Lung microvascular endothelial cell (primary cell): ENCODE results near the gene STIM1. TPM values are rescaled to one million over a fixed set of nuclear protein-coding genes. Genes with fewer than 3 reads are reported as not detected.

ENCODE experiments used
- DNase-seq, 2 donors: peaks; one replicate each; pipeline versions ENCODE4 v3.0.0 to v3.0.0-alpha.2; 2010; ENCODE audit warnings: low read depth in 2 of 2
- total RNA-seq: library from RNA; depleted of rRNA; stranded (reverse); fragments of >200 nt; gene quantifications from 2 replicates; pipeline ENCODE4 v1.2.1, GENCODE V29; 2014

The STIM1 gene
- total RNA-seq, 1 donor from 2014 or later, result 32.7 TPM

DNA sequence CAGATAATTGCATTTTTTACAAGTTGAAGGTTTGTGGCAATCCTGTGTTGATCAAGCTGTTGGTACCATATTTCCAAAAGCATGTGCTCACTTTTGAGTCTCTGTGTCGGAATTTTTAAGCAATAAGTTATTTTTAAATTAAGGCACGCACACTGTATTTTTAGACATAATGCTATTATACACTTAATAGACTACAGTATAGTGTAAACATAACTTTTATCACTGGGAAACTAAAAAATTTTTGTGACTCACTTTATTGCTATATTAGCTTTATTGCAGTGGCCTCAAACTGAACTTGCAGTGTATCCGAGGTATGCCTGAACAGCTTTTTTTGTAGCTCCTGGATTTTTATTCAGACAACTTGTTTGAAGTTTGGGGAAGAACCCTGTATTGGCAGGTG is 207.9 kb downstream of the STIM1 start:
- DNase-seq, result no peak

DNA sequence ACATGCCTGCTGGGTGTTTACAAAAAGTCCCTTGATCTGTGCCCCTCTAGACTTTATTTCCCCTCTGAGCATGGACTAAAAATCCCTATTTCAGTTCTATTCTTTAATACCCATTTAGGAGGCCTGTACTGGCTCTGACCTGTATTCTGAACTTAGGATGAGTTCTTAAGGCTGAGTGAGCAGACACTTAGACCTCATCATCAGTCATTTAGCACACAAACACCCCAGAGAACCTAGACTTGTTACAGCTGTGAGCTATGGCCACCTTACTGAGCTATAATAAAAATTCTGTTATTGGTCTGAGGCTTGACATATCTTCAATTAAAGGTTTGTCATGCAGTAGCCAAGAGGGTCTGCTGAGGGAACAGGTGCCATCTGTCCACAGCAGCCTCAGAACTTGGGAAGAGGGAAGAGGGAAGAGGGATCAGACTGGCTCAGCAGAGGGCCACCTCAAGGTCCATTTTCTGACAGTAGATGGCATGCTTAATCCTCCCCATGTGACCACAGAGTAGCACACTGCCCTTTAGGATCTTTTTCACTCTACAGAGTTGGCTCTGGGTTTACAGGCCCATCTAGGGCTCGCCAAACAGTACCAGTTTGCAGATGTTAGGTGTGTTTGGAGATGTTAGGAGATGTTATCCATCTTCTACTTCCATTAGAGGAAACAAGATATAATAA is 209.0 kb downstream of the STIM1 start:
- no peak for DNase-seq

DNA sequence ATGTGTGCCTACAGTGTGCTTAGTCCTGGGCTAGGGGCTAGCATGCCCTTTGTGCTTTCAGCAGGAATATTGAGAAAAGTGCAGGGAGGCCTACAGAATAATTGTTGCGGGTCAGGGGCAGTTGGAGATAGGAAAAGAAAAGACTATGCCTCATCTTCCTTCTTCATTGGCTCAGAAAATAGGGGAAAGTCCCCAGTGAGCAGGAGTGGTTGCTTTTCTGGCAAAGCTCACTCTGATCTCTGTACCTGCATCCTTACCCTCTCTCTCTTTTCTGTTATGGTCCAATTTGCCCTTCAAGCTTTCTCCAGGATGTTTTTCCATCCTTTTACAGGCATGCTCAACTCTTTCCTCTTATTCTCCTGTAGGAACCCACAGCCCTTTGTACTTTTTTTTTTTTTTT is 209.6 kb downstream of the STIM1 start:
- no peak for DNase-seq

DNA sequence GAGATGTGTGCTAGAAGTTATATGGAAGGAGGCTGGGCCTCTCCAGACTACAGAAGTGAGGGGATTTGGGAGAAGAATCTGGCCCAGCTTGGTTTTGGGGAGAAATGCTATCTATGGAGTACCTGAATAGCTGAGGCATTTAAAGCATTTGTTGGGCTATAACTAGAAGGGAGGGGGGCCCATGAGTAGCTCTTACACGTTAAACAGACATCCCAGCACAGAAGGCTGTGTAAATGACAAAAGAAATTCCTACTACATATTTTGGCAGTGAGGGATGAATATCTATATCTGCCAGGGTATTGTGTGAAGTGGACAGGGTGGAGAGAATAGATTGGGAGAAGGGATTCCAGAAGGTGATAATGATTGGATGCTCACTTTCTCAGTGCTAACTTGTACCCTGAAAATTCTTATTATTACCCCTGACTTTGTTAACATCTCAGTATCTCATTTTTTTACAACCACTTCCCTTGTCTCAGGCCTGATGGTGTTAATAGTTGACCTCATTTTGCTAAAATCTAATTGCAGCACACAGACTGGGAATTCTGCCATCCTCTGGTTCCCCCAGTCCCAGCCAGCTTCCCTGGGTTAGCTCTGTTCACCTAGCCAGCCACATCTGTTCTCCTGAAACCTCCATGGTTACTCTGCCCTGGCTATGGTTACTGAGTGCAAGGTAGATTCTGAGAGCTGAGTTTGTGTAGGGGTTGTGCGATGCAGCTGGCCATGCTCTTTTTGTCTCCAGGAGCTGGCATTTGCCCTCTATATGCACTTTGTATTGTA is 210.3 kb downstream of the STIM1 start:
- peak in 1 of 2 donors; percentile 30 for DNase-seq

DNA sequence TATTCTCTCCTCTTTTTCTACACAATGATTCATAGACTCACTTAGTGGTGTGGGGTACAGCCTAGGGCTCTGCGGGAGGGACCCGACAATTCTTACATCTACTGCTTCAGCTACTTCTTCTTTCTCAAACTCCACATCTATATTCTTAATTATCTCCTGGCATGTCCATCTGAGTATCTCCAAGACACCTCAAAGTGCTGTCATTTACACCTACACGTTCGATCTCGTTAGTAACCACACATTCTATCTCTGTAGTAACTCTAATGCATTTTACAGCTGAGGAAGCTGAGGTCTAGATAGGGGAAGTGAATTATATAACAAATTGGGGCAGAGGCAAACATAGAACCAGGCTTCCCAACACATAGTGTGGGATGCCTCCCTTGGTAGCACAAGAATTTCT is 211.4 kb downstream of the STIM1 start:
- DNase-seq, result no peak

DNA sequence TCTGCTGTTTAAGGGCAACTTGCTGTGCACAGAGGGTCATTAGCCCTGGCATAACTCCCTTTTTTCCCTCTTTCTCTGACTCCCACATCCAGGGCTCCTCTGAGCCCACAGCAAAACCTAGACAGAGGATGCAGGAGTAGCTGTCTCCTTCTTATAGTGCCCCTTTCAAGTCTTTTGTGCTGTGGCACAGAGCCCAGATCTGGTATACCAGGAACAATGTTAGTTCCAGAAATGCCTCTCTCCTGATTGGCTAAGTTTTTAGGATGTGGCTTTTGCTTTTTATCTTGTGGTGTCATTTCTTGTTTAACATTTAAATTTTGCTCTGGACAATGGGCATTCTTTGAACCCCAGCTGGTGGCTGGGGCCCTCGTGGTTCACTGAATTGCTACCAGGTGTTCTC is 213.5 kb downstream of the STIM1 start:
- no peak for DNase-seq

DNA sequence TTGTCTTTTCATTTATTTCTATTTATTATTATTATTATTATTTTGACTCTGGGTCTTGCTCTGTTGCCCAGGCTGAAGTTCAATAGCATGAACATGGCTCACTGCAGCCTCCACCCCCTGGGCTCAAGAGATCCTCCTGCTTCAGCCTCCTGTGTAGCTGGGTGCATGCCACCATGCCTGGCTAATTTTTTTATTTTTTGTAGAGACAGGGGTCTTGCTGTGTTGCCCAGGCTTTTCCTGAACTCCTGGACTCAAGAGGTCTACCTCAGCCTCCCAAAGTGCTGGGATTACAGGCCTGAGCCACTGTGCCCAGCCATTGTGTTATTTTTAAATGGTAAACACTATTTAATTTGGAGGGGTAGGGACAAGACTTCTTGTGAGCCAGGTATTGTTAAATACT is 215.9 kb downstream of the STIM1 start:
- DNase-seq, result no peak

DNA sequence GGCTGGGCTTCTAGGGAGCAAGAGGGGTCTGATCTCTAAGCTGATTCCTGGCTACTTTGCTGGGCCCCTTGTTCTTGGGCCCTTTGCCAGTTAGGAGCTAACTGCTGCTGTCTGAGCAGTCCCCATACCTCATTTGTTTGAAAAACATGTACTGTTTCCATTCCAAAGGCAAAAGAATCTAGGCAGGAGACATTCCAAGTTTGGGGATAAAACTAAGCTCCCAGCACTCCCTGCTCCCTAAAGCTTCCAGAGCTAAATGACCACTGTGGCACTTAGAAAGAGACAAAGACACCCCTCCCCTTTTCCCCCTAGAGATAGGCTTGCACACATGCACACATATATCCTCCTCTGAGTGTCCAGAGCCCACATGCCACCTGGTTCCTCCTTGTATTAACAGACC is 216.4 kb downstream of the STIM1 start:
- DNase-seq, result no peak

DNA sequence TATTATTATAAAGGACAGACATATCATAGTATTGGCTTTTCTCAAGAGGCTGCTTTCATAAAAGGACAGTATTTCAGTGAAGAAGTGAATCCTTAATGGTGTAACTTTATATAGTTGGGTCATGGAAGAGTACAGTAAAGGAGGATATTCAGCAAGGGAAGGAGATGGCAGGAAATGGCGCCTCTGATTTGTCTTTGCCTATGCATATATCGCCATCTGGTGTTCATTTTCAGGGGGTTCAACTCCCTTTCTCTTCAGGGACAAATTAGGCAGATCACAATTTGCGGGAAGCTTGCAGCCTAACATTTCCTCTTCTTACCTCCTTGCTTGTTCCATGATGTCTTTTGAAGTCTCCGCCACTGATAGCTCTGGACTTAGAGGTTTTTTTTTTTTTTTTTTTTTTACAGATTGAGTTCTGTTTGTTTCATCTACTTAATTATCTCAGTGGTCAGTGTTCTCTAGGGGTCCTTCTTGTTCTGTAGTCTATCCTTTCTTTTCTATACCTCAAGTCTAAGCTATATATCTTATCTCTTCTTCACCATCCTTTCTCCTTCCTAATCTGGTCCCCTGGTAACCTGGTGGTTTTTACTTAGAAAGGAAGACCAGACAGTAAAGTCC is 217.3 kb downstream of the STIM1 start:
- peak; percentile 79 to 85 for DNase-seq

DNA sequence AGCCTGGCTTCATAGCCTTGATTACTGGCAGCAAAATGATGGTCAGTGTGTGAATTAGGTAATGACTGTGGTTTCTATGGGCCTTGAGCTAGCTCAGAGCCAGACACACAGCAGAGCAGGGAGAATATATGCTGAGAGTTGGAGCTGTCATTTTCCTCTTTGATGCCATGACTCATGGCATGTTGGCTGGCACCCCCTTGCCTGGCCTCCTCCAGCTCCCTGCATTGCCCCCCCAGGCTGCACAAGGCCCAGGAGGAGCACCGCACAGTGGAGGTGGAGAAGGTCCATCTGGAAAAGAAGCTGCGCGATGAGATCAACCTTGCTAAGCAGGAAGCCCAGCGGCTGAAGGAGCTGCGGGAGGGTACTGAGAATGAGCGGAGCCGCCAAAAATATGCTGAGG is 218.8 kb downstream of the STIM1 start:
- DNase-seq, result no peak

DNA sequence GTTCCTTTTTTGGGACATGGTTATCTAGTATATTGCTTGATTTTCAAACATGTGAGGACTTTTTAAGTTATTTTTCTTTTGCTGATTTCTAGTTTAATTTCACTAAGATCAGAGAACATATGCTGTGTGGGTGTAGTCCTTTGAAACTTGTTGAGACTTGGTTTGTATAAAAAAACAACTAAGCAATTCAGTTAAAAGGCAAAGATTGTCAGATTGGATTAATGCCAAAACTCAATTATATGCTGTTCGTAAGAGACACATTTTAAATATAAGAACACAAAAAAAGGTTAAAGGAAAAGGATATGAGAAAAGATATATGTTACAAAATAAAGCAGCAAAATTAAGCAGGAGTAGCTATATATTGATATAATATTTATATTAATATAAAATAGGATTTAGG is 221.3 kb downstream of the STIM1 start:
- no peak for DNase-seq

DNA sequence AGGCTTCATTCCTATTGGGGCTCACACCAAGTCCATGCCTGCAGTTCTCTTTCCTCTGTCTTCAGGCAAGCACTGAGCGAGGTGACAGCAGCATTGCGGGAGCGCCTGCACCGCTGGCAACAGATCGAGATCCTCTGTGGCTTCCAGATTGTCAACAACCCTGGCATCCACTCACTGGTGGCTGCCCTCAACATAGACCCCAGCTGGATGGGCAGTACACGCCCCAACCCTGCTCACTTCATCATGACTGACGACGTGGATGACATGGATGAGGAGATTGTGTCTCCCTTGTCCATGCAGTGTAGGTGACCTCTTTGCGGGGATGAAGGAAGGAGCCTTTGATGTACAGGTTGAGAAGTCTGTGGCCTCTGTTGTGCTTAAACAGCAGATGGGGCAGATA is 227.7 kb downstream of the STIM1 start:
- no peak for DNase-seq

DNA sequence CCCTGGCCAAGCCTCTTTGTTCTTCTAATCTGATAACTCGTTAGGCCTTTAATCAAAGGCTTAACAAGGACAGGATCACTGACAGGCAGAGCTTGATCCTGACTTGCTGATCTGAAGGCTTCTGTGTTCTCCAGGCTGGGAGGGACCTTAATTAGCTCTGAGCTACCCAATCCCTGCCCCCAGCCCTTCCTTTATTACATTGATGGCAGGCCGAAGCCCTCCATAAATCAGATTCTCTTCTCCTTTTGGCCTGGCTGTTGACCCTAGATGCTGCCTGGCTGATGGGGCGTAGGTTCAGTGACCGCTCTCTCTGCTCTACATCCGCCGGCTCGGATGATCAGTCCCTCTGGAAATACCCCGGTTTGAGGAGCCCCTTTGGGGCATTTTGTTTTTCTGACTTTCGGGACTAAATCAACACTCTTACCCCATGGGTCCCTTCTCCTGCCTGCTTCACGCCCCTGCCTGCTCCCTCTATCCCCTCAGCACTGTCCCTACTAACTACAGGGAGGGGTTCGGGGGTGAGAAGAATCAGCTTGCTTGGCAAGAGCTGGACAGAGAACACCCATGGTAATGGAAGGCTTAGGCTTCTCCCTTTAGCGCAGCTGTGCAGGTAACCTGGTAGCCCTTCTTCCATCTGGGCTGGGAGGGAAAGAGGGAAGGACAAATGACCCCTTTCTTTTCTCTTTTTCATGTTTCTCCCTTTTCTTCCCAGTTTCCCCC is 229.1 kb downstream of the STIM1 start:
- DNase-seq, result no peak

DNA sequence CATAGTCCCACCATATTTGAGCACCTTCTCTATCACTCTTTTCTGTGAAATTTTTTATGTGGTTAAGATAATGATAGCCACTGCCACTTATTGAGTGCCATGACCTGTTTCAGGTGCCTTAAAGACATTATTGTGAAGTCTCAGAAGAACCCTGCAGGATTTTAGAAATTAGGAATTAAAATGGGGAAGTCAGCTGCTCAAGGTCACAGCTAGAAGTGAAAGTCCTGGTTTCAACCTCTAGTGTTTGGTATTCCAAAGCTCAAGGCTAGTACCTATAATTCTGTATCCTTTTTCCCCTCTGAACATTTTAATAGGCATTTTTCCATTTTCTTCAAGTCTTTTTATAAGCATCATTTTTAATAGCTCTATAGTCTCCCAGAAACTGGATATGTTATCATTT is 230.1 kb downstream of the STIM1 start:
- no peak for DNase-seq

DNA sequence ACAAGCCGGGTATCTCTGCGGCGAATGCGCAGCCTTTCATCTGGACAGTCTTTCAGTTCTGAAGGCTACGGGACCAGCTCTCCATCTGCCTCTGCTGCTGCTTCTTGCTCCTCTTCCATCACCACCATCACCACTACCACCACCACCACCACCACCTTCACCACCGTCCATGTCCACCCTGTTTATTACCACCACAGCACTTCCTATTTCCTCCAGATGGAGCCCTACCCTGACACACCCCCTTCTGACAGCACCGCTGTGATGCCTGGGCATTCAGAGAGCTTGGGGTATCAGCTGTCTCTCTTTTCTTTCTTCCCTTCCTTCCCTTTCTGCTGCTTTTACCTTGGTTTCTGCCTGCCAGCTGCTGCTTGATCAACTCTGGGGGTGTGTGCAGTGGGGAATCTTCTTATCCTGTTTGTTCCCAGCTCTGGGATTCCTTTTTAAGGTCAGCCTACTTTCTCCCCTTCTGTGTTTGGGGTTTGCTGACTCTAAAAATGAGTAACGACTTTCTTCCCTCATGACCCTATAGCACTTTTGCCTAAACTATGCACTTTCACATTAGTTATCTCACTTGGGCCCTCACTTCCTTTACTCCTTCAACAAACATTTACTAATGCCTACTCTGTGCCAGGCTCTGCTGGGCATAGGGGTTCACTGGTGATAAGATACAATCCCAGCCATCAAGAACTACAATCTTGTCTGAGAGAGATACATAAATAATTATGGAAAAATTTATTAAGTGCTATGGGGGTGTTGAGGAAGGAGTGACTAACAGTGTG is 231.3 kb downstream of the STIM1 start:
- no peak for DNase-seq

DNA sequence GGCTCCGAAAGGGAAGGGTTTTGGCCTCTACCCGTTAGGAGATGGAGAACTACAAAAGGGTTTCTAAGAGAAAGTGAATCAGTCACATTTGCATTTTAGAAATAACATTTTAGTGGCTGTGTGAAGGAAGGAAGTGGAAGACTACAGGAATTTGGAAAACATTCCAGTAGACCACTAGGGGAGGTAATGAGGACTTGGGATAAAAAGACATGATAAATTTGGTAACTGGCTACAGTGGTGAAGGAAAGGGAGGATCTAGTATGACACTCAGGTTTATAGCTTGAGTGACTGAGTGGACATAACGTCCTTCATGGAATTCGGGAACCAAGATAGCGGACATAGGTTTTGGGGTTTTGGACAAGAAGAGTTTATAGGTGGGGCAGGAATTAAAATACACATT is 232.1 kb downstream of the STIM1 start:
- DNase-seq, result peak; percentile 11 to 46

DNA sequence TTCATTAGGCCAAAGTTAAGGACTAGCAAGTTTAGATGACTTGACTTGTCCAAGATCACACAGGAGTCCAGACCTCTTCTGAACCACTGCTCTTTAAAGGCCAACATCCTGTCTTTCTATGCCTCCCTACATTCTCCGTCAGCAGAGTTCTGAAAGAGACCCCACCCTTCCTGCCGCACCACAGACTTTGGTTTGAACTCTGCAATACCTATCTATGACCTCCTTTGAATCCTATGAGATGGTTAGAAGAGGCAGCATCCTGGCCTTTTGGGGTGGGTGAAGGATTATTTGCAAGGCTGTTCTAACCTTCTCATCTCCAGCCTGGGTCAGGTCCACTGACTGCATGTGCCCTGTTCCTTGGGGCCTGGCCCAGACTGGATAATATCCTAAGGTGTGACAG is 234.8 kb downstream of the STIM1 start:
- no peak for DNase-seq

DNA sequence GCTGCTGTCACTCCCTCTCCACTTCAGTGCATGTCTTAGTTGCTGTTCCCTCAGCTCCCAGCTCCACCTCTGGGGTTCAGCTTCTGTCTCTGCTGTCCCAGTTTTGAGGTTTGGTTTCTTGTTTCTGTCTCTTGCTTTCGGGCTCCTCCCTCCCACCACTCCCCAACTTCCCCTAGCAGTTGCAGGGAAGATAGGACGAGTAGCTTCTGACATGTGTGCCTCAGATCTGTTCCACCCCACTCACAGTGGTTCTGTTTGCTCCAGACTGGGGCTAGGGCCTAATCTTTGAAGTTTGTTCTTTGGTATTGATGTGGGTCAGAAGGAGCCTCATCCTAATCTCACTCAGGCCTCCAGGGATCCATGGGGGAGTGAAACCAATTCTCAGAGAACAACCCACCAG is 236.6 kb downstream of the STIM1 start:
- no peak for DNase-seq

DNA sequence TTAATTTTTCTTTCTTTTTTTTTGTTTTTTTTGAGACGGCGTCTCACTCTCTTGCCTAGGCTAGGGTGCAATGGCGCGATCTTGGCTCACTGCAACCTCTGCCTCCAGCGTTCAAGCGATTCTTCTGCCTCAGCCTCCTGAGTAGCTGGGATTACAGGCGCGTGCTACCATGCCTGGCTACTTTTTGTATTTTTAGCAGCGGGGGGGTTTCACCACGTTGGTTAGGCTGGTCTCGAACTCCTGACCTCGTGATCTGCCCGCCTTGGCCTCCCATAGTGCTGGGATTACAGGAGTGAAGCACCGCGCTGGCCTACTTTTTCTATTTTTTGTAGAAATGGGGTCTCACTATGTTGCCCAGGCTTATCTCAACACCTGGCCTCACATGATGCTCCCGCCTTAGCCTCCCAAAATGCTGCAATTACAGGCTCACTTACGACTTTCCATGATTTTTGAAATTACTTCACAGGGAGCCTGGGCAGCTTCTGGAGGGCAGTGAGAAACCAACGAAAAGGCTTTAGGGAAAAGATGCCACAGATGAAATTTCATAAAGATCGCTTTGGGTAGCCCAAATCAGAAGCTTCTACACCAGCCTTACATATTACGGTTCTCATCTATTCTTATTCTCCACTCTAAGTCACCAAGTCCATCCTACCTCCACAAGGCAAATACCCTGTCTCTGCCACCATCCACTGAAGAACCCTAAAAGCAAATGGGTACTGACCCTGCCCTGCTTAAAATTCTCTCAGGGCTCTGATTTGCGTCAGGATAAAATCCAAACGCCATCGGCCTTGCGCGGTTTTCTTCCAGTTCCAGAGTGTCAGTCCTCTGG is 238.3 kb downstream of the STIM1 start:
- DNase-seq, result no peak
